Stimulated activated CD8-positive, alpha-beta memory T cell treated with anti-CD3 and anti-CD28 coated beads, Interleukin-4, amount 100 ng/mL, for 24 hours (primary cell): ENCODE data around the gene AMD1.
"Not testable (repeated sequence)": the region's sequence is repeated elsewhere in the genome, so short reads cannot be mapped to it uniquely, and the experiment has no call there.

Experiments
- DNase-seq: peaks from one replicate; pipeline ENCODE4 v3.0.0-alpha.2; 2020; ENCODE audit warnings: low read depth

The AMD1 gene

GRCh38 chr6:110878751-110879522 lies 4.4 kb downstream of the AMD1 start:
- DNase-seq = no peak

- DNase-seq = no peak
Measured at GRCh38 chr6:110880651-110881050, 6.1 kb downstream of the AMD1 start.

- no peak for DNase-seq
Measured at GRCh38 chr6:110881546-110882273, 7.1 kb downstream of the AMD1 start.

GRCh38 chr6:110882274-110882619 lies 7.7 kb downstream of the AMD1 start:
- no peak for DNase-seq

GRCh38 chr6:110882824-110883554 lies 8.4 kb downstream of the AMD1 start:
- no peak for DNase-seq

GRCh38 chr6:110884321-110884720 lies 9.7 kb downstream of the AMD1 start:
- no peak for DNase-seq

- DNase-seq = no peak
Measured at GRCh38 chr6:110885526-110885925, 10.9 kb downstream of the AMD1 start.

- no peak for DNase-seq
Measured at GRCh38 chr6:110886555-110887167, 12.1 kb downstream of the AMD1 start.

- no peak for DNase-seq
Measured at GRCh38 chr6:110890288-110890687, 15.7 kb downstream of the AMD1 start.

GRCh38 chr6:110895907-110896608 lies 21.5 kb downstream of the AMD1 start:
- DNase-seq = no peak

- no peak for DNase-seq
Measured at GRCh38 chr6:110897433-110897832, 22.8 kb downstream of the AMD1 start.

GRCh38 chr6:110898111-110898510 lies 23.5 kb downstream of the AMD1 start:
- DNase-seq = no peak

GRCh38 chr6:110900028-110900598 lies 25.5 kb downstream of the AMD1 start:
- no peak for DNase-seq

- not testable (repeated sequence) for DNase-seq
Measured at GRCh38 chr6:110901601-110902000, 27.0 kb downstream of the AMD1 start.

GRCh38 chr6:110902091-110902490 lies 27.5 kb downstream of the AMD1 start:
- DNase-seq = no peak

- not testable (repeated sequence) for DNase-seq
Measured at GRCh38 chr6:110906273-110906672, 31.7 kb downstream of the AMD1 start.

- DNase-seq = no peak
Measured at GRCh38 chr6:110930781-110931180, 56.2 kb downstream of the AMD1 start.

GRCh38 chr6:110933912-110934311 lies 59.3 kb downstream of the AMD1 start:
- DNase-seq = no peak

- DNase-seq = no peak
Measured at GRCh38 chr6:110934381-110934898, 59.9 kb downstream of the AMD1 start.

- no peak for DNase-seq
Measured at GRCh38 chr6:110935171-110935570, 60.6 kb downstream of the AMD1 start.

GRCh38 chr6:110938171-110938570 lies 63.6 kb downstream of the AMD1 start:
- no peak for DNase-seq
